ENCODE results near the gene WDR7.

Gene WDR7

GRCh38 chr18:56804395-56804794, 153.2 kb downstream of the WDR7 start:
- DNase-seq (ENCODE audit: low read depth): no peak

- DNase-seq (ENCODE audit: low read depth): no peak
These were observed 156.7 kb downstream of the WDR7 start for GRCh38 chr18:56807901-56808300.

GRCh38 chr18:56812674-56813073, 161.5 kb downstream of the WDR7 start:
- DNase-seq (ENCODE audit: low read depth): no peak

- DNase-seq (ENCODE audit: low read depth): no peak
These were observed 164.8 kb downstream of the WDR7 start for GRCh38 chr18:56815926-56816325.

GRCh38 chr18:56823986-56824565, 172.9 kb downstream of the WDR7 start:
- DNase-seq (ENCODE audit: low read depth): no peak

GRCh38 chr18:56825321-56825720, 174.2 kb downstream of the WDR7 start:
- no peak for DNase-seq (ENCODE audit: low read depth)

GRCh38 chr18:56825878-56826277, 174.7 kb downstream of the WDR7 start:
- DNase-seq (ENCODE audit: low read depth): no peak

GRCh38 chr18:56831988-56832387, 180.8 kb downstream of the WDR7 start:
- peak; percentile 44 for DNase-seq (ENCODE audit: low read depth)

GRCh38 chr18:56835331-56835730, 184.2 kb downstream of the WDR7 start:
- no peak for DNase-seq (ENCODE audit: low read depth)

GRCh38 chr18:56836173-56836572, 185.0 kb downstream of the WDR7 start:
- no peak for DNase-seq (ENCODE audit: low read depth)

- no peak for DNase-seq (ENCODE audit: low read depth)
These were observed 190.7 kb downstream of the WDR7 start for GRCh38 chr18:56841836-56842235.

GRCh38 chr18:56843241-56843640, 192.1 kb downstream of the WDR7 start:
- no peak for DNase-seq (ENCODE audit: low read depth)

GRCh38 chr18:56844556-56844955, 193.4 kb downstream of the WDR7 start:
- no peak for DNase-seq (ENCODE audit: low read depth)

- no peak for DNase-seq (ENCODE audit: low read depth)
These were observed 200.6 kb downstream of the WDR7 start for GRCh38 chr18:56851774-56852173.

- no peak for DNase-seq (ENCODE audit: low read depth)
These were observed 202.8 kb downstream of the WDR7 start for GRCh38 chr18:56853961-56854360.

- no peak for DNase-seq (ENCODE audit: low read depth)
These were observed 210.1 kb downstream of the WDR7 start for GRCh38 chr18:56861244-56861643.

GRCh38 chr18:56869189-56869777, 218.1 kb downstream of the WDR7 start:
- DNase-seq (ENCODE audit: low read depth): peak; percentile 26

- DNase-seq (ENCODE audit: low read depth): no peak
These were observed 219.8 kb downstream of the WDR7 start for GRCh38 chr18:56870982-56871381.

- DNase-seq (ENCODE audit: low read depth): no peak
These were observed 221.0 kb downstream of the WDR7 start for GRCh38 chr18:56872140-56872539.

- no peak for DNase-seq (ENCODE audit: low read depth)
These were observed 222.4 kb downstream of the WDR7 start for GRCh38 chr18:56873441-56874140.

GRCh38 chr18:56878711-56879110, 227.6 kb downstream of the WDR7 start:
- no peak for DNase-seq (ENCODE audit: low read depth)

GRCh38 chr18:56884511-56884910, 233.4 kb downstream of the WDR7 start:
- no peak for DNase-seq (ENCODE audit: low read depth)

GRCh38 chr18:56888978-56889377, 237.8 kb downstream of the WDR7 start:
- DNase-seq (ENCODE audit: low read depth): no peak

- DNase-seq (ENCODE audit: low read depth): no peak
These were observed 238.5 kb downstream of the WDR7 start for GRCh38 chr18:56889621-56890020.
